DMS 273 (cell line): ENCODE measurements around the gene ATP9A.
"Not testable (repeated sequence)": the region's sequence is repeated elsewhere in the genome, so short reads cannot be mapped to it uniquely, and the experiment has no call there.

ENCODE experiments used
- DNase-seq: peaks from one replicate; lab custom pipeline; 2025; ENCODE audit not compliant: unreplicated experiment; lab: John Stamatoyannopoulos, UW

ATP9A gene

GRCh38 chr20:51695574-51696303 lies 72.5 kb downstream of the ATP9A start:
- DNase-seq: peak; percentile 20

GRCh38 chr20:51692806-51693400 lies 75.3 kb downstream of the ATP9A start:
- DNase-seq: no peak

- no peak for DNase-seq
Measured at GRCh38 chr20:51691703-51692102, 76.5 kb downstream of the ATP9A start.

- DNase-seq: no peak
Measured at GRCh38 chr20:51688600-51689244, 79.5 kb downstream of the ATP9A start.

GRCh38 chr20:51687630-51688029 lies 80.6 kb downstream of the ATP9A start:
- DNase-seq: no peak

GRCh38 chr20:51687108-51687507 lies 81.1 kb downstream of the ATP9A start:
- DNase-seq: no peak

GRCh38 chr20:51685494-51685893 lies 82.7 kb downstream of the ATP9A start:
- DNase-seq: not testable (repeated sequence)

GRCh38 chr20:51680067-51680749 lies 88.0 kb downstream of the ATP9A start:
- peak; percentile 11 for DNase-seq

- no peak for DNase-seq
Measured at GRCh38 chr20:51679254-51679921, 88.8 kb downstream of the ATP9A start.

- peak; percentile 91 for DNase-seq
Measured at GRCh38 chr20:51678026-51678697, 90.0 kb downstream of the ATP9A start.

- no peak for DNase-seq
Measured at GRCh38 chr20:51668947-51669346, 99.2 kb downstream of the ATP9A start.

- DNase-seq: no peak
Measured at GRCh38 chr20:51668515-51668914, 99.7 kb downstream of the ATP9A start.

GRCh38 chr20:51667491-51667890 lies 100.7 kb downstream of the ATP9A start:
- DNase-seq: no peak

GRCh38 chr20:51667002-51667408 lies 101.2 kb downstream of the ATP9A start:
- DNase-seq: no peak

GRCh38 chr20:51666126-51666525 lies 102.1 kb downstream of the ATP9A start:
- DNase-seq: no peak

- DNase-seq: no peak
Measured at GRCh38 chr20:51665543-51666118, 102.6 kb downstream of the ATP9A start.

- no peak for DNase-seq
Measured at GRCh38 chr20:51661609-51662178, 106.5 kb downstream of the ATP9A start.

- DNase-seq: no peak
Measured at GRCh38 chr20:51660672-51661608, 107.2 kb downstream of the ATP9A start.
